Left lobe of liver (tissue), 2 donors: ENCODE results near the gene PELI2. TPM values are rescaled to one million over a fixed set of nuclear protein-coding genes. Genes with fewer than 3 reads are reported as not detected.

Source experiments
- ATAC-seq: fragments of 200-7000 bp; cut with Tn5 transposase; one replicate; pipeline ENCODE4 v1.9.1; 2020; ENCODE audit warnings: mild to moderate bottlenecking, moderate library complexity
- DNase-seq: peaks from one replicate; pipeline ENCODE4 v3.0.0-alpha.2; 2020; ENCODE audit warnings: low spot score
- total RNA-seq: library from RNA; stranded (reverse); gene quantifications from one replicate; pipeline ENCODE4 v1.2.1, GENCODE V29; 2021
- donor health status: DM: no; HTN: no; CAD: no; lungs with moderate emphysema.
- donor health status: DM: no; HTN: yes; CAD: no.

The PELI2 gene
- total RNA-seq, 1 donor from 2014 or later = 1.1 TPM

GRCh38 chr14:56224691-56225681 is 106.8 kb downstream of the PELI2 start:
- DNase-seq = no peak
- ATAC-seq = no peak

GRCh38 chr14:56235388-56235787 is 117.2 kb downstream of the PELI2 start:
- ATAC-seq = no peak
- no peak for DNase-seq

DNA sequence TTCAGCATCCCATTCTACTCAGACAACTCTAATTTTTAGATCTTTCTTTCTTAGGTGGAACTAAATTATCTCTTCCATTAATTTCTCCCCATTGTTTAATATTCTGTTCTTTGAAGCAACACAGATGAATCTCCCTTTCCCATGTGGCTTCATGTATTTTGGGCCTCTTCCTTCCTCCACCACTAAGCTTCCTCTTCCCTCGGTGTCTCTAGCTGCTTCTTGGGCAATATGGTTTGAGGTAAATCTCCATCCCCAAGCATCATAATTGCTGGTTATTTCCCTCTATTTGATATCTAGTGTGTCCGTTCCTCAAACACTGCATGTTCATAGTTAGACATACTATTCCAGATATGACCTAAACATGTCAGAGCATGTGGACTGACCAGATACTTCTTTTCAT is 119.2 kb downstream of the PELI2 start:
- no peak for DNase-seq
- ATAC-seq = no peak

GRCh38 chr14:56241461-56241860 is 123.2 kb downstream of the PELI2 start:
- ATAC-seq = no peak
- no peak for DNase-seq

DNA sequence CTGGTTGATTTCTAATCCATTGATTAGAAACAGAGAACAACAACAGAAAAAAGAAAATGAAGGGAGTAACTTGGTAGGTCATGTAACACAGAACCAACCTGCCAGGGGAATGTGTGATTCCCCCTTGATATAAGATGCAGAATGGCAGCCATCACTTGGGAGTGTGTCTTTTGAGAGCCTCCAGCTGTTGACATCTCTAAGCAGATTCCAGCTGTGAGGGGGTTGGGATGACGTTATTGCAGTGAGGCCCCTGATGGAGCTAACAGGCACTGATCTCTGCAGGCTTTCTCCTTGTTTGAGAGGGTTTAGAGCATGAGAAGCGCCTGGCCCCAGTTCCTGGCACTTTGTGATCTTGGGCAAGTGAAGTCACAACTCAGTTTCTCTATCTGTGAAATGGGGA is 124.9 kb downstream of the PELI2 start:
- no peak for DNase-seq
- ATAC-seq = no peak

DNA sequence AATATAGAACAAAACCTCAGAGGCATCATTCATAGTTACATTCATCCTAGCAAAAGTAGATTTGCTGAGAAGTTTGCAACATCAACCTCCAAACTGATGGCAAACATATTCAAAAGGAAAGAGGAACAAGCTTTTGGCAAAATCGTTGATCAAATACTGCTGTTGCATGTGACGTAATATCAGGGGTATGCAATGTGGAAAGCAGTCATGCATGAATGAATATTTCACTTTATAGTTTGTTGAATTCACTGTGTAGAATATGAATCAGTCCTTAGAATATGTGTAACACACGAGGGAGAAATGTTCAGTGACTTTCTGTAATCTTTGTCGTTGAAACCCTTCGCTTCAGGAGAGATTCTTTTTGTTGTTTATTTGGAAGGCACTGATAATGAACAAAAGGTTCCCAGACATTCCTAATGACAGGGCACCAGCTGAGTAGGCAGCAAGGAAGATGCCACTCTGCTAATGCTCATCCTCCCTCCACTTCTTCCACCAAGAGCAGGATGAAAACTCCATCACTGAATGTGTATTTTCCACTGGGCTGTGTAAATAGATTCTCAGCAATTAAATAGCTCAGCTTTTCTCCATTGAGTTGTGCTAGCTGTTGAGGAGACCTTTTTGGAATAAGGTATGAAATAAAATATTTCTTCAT is 126.1 kb downstream of the PELI2 start:
- DNase-seq = no peak
- no peak for ATAC-seq

GRCh38 chr14:56247495-56248200 is 129.4 kb downstream of the PELI2 start:
- DNase-seq = no peak

DNA sequence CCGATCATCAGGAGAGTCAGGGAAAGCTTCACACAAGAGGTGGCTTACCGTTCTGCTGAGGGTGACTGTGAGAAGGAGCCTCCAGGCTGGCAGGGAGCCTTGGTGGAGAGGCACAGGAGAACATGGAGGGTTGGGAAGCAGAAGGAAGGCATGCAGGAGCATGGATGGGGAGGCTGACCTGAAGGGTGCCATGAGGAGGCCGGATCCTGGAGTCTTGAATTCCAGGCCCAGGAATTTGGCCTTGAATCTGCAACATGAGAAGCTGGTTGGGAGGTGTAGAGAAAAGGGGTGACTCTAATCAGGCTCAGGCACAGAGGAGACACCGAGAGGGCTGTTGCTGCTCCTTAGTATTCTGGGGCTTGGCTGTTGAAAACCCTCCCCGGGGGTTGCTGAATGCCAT is 130.2 kb downstream of the PELI2 start:
- ATAC-seq = no peak
- no peak for DNase-seq

More at GRCh38 chr14:56247495-56248200, 129.4 kb downstream of the PELI2 start:
- ATAC-seq = peak; percentile 47

- no peak for ATAC-seq
Observed at GRCh38 chr14:56261046-56261445, 142.8 kb downstream of the PELI2 start.

GRCh38 chr14:56262530-56262929 is 144.3 kb downstream of the PELI2 start:
- DNase-seq = no peak
- ATAC-seq = no peak

More at GRCh38 chr14:56261046-56261445, 142.8 kb downstream of the PELI2 start:
- no peak for DNase-seq

DNA sequence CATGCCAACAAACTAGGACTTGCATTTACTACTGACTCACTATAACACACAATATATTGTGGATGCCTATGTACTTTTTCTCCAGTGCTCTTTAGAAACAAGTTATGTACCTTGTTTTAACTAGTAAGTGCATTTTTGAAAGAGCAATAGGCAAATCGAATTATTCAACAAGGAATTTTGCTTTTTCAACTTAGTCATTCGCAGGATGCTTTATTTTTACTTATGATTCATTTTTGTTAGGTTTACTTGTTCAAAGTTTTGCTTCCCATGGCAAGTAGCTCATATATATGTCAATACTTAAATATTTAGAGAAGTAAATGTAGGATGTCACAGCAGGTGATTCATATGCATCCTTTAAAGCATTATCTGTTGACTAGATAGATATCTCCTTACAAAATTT is 149.8 kb downstream of the PELI2 start:
- no peak for ATAC-seq
- DNase-seq = no peak

GRCh38 chr14:56268673-56269072 is 150.5 kb downstream of the PELI2 start:
- no peak for DNase-seq
- ATAC-seq = no peak

DNA sequence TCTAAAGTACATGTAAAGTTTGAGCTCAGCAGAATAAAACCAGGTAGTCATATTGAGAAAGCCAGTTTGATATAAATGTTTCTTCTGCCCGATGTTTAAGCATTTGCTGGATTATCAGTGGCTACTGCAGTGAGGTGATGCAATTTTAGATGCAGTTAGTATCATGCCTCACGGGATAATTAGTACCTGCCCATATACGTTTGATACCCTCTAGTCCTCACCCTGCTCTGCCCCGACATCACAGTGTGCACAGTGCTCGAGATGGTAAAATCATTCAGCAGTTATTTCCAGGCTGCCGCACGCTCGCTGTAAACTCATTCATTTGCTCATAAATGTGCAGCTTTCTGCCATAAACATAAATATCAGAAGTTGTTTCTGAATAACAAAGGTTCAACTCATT is 152.7 kb downstream of the PELI2 start:
- DNase-seq (no peak), ATAC-seq (no peak)

DNA sequence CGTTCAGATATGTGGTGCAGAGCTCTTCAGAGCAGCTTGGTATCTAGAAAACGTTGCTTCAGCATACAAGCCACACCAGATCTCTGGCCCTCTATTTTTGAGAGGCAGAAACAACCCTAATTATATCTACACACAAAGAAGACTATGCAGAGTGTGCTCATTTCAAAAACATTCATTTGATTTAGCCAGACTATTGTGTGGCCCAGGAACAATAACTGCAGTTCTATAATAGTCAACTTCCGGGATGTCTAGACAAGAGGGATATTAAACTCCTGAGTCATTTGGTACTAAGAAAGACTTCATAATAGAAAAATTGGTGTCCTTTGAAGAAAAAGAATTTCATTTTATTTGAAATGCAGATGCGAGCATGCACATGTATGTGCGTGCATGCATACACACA is 153.8 kb downstream of the PELI2 start:
- ATAC-seq (no peak), DNase-seq (no peak)

DNA sequence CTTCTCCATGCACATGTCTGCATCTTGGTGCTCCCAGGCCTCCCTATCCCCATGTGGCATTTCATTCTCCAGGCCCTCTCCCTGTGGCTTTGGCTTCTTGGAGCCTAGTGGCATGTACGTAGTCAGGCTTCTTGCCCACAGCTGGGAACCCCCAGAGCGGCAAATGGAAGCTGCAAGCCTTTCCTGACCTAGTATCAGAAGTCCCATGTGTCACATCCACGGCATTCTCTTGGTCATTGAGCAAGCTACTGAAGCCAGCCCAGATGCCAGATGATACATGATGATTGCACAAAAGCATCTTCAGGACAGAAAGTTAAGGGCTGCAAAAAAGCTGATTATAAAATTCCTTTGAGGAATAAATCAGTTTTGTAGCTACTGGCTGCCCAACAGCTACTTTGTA is 154.9 kb downstream of the PELI2 start:
- ATAC-seq (no peak), DNase-seq (no peak)

DNA sequence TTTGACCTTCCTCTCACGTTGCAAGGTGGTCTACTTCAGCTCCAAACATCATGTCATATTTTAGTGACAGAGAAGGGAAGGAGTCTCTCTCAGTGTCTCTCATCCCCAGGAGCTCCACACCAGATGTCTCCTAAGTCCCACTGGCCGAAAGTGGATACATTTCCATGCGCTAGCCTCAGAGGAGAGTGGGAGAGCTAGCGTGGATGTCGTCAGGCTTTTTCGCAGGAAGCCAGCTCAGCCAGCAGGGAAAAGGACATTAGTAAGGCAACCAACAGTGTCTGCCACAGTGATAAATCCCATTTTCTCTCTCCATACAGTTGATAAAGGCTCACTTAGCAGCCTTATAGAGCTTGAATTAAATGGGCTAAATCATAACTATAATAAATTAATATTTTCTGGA is 155.7 kb downstream of the PELI2 start:
- no peak for ATAC-seq
- DNase-seq = no peak

DNA sequence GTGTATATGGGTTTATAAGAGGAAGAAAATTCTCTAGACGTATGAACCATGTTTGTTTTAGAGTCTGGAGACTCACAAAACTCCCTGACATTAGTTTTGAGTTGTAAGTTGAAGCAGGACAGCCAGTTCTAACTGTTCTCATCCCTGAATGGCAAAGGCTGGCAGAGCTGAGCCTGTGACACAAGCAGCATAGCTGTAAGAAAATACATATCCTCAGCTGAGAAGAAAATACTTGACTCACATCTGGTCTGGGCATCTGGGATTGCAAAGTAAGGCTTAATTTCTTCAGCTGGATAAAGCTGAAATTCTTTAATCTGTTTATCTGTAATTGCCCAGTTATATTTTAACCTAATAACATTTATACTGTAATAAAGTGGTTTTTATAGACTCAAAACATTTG is 156.3 kb downstream of the PELI2 start:
- DNase-seq (no peak), ATAC-seq (no peak)

GRCh38 chr14:56276108-56276507 is 157.9 kb downstream of the PELI2 start:
- no peak for DNase-seq
- ATAC-seq = no peak

- DNase-seq (no peak), ATAC-seq (no peak)
Observed at GRCh38 chr14:56278383-56278782, 160.2 kb downstream of the PELI2 start.

- DNase-seq (no peak), ATAC-seq (no peak)
Observed at GRCh38 chr14:56280843-56281242, 162.6 kb downstream of the PELI2 start.

DNA sequence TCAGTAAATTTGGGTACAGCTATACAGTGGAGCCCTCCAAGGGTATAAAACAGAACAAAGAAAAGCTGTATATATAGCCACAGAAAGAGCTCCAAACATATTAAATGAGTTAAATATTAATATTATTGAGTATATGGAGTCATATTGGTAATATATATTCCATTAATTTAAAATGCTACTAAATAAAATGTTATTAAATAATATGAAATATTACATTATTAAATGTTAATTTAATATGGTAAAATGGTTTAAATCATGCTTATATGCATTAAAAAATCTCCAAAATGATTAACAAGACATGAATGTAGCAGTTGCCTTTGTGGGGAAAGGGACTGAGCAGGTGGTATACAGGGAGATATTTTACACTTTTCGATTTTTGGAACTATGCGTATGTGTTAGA is 164.0 kb downstream of the PELI2 start:
- ATAC-seq (no peak), DNase-seq (no peak)

- DNase-seq = no peak
- no peak for ATAC-seq
Observed at GRCh38 chr14:56284641-56285040, 166.4 kb downstream of the PELI2 start.
